Kidney capillary endothelial cell (primary cell): Measurements from ENCODE around the gene UBE2C.
A peak's percentile ranks its signal among the peaks of the same experiment; 100 is the strongest.

Experiments
- DNase-seq: peaks from one replicate; pipeline ENCODE4 v3.0.0-alpha.2; 2018; ENCODE audit warnings: low spot score

UBE2C gene

GRCh38 chr20:45833030-45833882 lies 20.8 kb downstream of the UBE2C start, which contains the start of gene SNX21:
Gene SNX21 (plus strand): TSS chr20:45833799. CDS start chr20:45833920, 121 bp downstream.
- DNase-seq: peak; percentile 77

DNA sequence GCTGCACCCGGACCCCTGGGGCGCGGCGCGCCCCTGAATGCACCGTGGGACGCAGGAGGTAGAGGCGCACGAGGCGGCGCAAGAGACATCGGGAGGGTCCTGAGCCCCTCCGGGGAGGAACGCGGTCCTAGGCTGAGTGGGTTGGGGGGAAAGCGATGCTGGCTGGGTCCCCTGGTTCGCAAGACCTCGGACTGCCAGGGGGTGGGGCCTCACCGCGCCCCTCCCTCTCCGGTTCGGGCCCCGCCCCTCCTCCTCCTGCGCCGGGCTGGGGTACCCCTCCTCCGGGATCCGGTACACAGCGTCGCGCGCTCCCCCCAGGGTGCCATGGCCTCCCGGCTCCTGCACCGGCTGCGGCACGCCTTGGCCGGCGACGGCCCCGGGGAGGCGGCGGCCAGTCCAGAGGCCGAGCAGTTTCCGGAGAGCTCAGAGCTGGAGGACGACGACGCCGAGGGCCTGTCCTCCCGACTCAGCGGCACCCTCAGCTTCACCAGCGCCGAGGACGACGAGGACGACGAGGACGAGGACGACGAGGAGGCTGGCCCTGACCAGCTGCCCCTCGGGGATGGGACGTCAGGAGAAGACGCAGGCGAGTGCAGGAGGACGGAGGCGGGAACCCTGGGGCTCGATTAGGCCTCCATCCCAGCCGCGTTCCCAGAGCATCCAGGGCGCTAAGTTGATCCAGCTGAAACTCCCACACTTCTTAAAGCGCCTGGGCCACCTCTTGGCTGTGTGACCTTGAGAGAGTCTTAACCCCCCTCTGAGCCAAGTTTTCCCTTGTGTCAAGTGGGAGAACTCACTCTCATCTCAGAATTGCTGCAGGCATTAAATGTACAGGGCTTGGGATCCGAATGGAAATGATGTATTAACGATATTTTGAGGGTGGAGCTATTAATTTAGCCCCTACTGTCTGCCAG lies 21.7 kb downstream of the UBE2C start:
- DNase-seq: no peak

- DNase-seq: no peak
Observed at GRCh38 chr20:45834797-45835161, 22.3 kb downstream of the UBE2C start.

GRCh38 chr20:45835329-45835765 lies 22.9 kb downstream of the UBE2C start:
- no peak for DNase-seq

DNA sequence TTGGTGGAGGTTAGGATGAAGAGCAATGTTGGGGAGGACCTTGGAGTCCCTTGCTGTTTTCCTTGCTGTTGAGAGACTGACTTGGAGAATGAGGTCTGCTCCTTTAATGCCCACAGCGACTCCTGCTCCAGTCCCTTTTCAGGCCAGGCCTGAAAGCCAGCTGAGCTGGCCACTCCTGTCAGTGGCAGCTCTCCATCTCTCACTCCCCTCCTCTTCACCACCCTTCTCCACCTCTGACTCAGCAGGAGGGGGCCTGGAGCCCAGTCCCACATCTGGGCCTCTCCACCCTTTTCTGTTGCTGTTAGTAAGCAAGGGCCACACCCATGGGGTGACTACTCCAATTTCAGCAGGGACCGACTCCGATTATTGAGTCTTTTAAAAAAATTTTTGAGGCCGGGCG lies 23.4 kb downstream of the UBE2C start:
- no peak for DNase-seq

DNA sequence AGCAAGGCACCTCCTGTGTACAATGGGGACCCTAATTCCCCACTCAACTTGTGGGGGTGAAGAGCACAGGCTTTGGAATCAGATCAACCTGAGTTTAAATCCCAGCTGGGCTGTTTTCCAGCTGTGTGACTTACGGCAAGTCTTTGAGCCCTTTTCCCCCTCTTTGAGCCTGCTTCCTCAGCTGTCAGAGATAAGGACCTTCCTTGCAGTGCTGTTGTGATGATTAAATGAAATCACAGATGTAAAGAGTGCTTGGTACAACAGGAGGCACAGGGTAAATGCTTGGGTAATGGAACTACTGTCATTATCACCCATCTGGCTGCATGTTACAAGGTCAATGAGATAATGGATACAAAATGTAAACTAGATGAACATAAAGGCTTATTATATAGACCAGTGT lies 24.4 kb downstream of the UBE2C start:
- DNase-seq: no peak

- no peak for DNase-seq
Observed at GRCh38 chr20:45840700-45841198, 28.3 kb downstream of the UBE2C start.

- no peak for DNase-seq
Observed at GRCh38 chr20:45841407-45842129, 29.1 kb downstream of the UBE2C start.

DNA sequence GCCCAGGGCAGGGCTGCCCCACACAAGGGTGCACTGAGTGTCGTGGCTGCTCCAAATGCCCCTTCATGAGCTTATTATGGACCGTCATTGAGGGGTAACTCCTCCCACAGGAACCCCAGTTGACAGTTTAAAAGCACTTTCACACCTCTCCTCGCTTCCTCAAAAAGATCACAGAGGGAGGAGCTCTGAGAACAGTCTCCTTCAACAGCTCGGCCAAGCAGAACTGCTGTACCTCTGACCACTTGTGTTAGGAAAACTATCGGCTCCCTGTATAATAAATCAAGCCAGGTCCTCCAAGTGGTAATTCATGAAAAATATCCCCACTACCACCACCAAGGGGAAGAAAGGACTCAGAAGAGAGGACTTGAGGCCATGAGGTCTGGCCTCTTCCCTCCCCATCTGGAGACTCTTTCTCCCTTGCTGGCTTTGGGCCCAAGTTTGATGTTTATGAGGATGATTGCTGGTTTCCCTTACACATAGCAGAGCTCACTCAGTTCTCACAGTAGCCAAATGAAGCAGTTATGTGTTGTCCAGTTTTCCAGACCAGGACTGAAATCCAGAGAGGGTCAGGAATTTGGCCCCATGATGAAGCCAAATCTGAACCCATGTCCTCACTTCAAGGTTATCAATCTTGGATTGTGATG lies 29.8 kb downstream of the UBE2C start:
- no peak for DNase-seq

GRCh38 chr20:45843506-45843905 lies 31.1 kb downstream of the UBE2C start:
- DNase-seq: no peak

GRCh38 chr20:45845452-45845851 lies 33.0 kb downstream of the UBE2C start:
- no peak for DNase-seq

DNA sequence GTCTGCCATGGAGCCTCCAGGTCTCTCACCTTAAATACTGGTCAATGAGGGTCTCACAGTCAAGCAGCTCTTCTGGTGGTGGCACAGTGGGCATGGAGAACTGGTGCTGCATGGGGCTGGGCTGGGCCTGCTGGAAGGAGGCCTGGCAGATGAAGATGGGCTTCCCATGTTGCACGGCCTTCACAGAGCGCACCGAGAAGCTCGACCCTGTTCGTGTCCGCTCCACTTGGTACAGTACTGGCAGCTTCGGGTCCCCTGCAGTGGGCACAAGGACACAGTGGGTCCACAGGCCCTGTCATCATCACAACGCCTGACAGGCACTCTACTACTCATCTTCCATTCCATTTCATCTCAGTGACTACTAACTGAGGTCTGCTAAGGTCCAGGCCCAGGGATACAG lies 36.0 kb downstream of the UBE2C start:
- no peak for DNase-seq

- DNase-seq: no peak
Observed at GRCh38 chr20:45848969-45849582, 36.6 kb downstream of the UBE2C start.

DNA sequence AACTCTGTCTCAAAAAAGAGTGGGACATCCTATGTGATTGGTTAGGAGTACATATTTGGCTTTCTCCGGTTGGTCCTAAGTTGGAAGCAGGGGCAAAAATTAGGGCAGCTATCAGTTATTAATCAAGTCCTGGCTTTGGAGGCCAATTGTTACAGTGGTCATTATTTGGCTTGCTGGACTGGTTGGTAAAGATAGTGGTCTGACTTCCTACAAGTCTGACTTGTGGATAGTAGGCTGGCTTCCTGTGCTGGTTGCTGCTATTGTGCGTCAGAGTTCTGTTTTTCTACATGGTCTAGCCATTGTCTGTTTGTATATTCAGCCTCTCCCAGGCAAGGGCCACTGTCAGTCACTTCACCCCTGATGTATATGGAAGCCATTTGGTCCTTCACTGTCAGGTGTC lies 37.8 kb downstream of the UBE2C start:
- no peak for DNase-seq

- no peak for DNase-seq
Observed at GRCh38 chr20:45850926-45851325, 38.5 kb downstream of the UBE2C start.

DNA sequence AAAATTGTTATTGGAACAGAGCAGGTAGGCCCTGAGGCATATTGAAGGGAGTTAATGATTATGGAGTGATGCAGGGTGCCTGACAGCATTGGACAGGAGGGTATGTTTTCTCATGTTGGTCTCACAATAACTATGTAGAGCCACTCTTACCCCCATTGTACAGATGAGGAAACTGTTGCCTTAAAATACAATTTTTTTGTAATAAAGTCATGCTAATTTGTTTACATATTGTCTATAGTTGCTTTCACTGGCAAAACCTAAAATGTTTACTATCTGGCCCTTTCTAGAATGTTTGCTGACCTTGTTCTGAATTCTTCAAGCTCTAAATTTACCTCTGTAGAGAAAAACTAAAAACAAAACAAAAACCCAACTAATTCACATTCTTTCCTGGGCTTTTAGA lies 39.1 kb downstream of the UBE2C start:
- no peak for DNase-seq

- DNase-seq: no peak
Observed at GRCh38 chr20:45852326-45852725, 39.9 kb downstream of the UBE2C start.

DNA sequence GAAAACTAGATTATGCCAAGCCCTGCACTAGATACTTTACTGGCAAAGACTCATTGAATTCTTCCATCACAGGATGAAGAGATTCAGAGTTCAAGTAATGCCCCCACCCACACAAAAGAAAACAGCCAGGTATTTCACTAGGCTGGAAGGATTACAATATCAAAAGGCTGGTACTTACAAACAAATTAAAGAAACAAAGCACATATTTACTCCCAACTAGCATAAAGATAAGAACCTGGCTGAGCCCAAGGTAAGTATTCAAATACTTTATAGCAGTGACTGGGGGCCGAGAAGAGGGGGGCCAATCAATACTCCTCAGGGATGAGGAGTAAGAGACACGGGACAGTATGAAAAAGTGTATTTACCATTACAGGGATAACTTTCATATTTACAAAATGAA lies 41.0 kb downstream of the UBE2C start:
- DNase-seq: no peak

DNA sequence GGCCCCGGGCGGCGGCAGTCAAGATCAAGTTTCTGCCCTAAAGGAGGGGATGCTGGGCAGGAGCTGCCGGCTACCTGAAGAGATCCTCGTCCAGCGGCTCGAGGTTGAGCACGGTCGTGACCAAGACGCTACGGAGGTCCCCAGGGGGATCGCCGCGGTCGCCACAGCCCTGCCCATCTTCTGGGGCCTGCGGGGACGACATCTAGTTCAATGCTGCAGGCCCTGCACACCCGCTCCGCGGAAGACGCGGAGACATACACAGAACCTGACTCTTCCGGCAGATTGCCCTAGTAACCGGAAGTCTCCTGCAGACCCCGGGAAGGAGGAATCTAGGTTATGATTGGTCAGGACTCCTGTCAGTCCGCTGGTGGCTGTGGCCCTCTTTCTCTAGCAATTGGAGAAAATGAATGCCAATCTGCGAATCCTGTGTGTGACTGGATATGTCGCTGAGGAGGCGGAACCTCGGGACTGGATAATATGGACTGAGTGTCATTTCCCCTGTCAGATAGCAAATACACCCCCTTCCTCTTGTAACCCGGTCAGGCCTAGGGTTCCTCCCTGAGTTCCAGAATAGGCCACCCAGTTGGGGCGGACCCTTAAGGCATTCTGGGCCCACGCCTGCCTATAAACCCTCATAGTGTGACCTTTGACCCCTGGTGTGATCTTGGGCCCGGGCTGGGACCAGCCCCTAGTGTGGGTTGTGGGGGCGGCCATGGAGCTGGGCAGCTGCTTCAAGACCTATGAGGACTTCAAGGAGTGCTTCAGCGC lies 44.9 kb downstream of the UBE2C start, which contains the start of the genes ACOT8 and ZSWIM3:
Gene ACOT8 (minus strand): TSS at position 279 of the 768 bp plus-strand sequence. CDS start 77 bp downstream, at position 202.
Gene ZSWIM3 (plus strand): TSS at position 501 of the 768 bp plus-strand sequence. CDS start 212 bp downstream, at position 713.
- peak; percentile 100 for DNase-seq

DNA sequence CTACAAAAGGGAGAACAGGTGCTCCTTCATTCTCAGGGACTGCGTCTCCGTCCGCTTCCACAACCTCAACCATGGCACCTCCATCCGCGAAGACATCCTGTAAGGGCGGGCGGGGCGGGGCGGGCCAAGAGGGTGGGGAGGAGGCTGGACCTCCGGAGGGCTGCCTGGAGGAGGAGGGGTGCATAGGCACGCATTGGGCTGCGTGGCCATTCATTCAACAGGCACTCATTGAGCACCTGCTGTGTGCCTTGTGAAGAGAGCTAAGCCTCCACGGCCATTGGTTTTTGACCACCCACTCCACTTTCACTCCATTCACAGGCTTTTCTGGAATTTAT lies 45.4 kb downstream of the UBE2C start:
- DNase-seq: no peak
